Measurements from ENCODE around the gene WBP1. TPM values are rescaled to one million over a fixed set of nuclear protein-coding genes. Genes with fewer than 3 reads are reported as not detected.

The WBP1 gene
- total RNA-seq, 1 experiment from 2014 or later: 66.0 TPM

DNA sequence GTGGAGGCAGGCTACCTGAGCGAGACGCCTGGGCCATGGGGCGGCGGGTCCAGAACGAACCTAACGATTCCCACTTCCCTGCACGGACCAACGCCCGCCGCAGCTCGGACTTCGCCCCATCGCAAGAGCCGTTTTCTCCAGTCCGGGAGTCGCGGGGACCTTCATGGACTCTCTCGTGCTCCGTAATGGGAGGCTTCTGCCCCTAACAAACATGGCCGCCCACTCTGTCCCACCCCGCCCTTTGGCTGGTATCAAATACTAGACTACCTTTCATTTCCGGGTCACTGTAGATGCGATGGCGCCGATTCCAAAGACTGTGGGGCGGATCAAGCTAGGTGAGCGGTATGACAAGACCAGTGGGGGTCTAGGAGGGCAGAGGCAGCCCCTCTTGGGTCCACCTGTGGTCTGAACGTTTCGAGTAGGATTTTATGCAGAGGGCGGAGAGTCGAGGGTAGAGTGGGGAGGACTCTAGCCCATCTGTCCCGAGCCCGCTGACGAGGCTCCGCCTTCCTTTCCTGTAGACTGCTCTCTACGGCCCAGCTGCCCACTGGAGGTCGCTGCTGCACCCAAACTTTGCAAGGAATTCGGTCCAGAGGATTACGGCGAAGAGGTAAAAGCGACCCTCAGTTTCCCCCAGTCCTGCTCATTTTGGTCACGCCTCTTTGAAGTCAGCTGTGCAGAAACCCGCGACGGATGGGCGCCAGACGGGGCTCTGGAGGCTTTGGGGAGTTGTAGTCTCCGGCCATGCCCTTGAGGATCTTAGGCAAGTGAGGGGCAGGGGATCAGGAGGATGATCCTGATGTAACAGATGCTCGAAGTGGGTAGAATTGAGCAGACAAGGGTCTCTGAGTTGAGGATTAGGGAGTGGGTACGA, 24.8 kb downstream of the WBP1 start, which contains the start of the genes CCDC142 and TTC31:
Gene CCDC142, minus strand, starts transcription at position 198 of the 874 bp plus-strand sequence. Its CDS starts 161 bp downstream, at position 37.
Gene TTC31, plus strand, starts transcription at position 281 of the 874 bp plus-strand sequence. Its CDS starts 15 bp downstream, at position 296.
- H3K27ac Mint-ChIP-seq: peak within 1 kb of the TSS; percentile 100
- H3K4me1 Mint-ChIP-seq: peaks cover 10% of the 10 kb centered on the region
- H3K9me3 Mint-ChIP-seq: no peaks in the 10 kb centered on the region
- DNase-seq (ENCODE audit: low spot score) (peak; percentile 96), ATAC-seq (peak; percentile 91)
- ChIA-PET CTCF (interaction anchor here (0.8 to 4.6 kb wide), 26 partner anchors 10 to 192 kb away, joined by 3 to 43 read pairs (median 6); partner anchors contain the start of genes AUP1, DQX1, HTRA2 and INO80B), POLR2A (interaction anchor here (0.6 to 2.2 kb wide), 9 partner anchors 11 to 162 kb away, joined by 3 to 13 read pairs (median 4); partner anchors contain the start of genes C2orf81, DQX1, LBX2 and MRPL53)
- H3K27me3 Mint-ChIP-seq (ENCODE audit: low read depth): no peaks in the 10 kb centered on the region
- peaks cover 22% of the 10 kb centered on the region for H3K36me3 Mint-ChIP-seq
- H3K4me3 Mint-ChIP-seq: peak within 1 kb of the TSS; percentile 100
- TF ChIP-seq, protein P1, sequence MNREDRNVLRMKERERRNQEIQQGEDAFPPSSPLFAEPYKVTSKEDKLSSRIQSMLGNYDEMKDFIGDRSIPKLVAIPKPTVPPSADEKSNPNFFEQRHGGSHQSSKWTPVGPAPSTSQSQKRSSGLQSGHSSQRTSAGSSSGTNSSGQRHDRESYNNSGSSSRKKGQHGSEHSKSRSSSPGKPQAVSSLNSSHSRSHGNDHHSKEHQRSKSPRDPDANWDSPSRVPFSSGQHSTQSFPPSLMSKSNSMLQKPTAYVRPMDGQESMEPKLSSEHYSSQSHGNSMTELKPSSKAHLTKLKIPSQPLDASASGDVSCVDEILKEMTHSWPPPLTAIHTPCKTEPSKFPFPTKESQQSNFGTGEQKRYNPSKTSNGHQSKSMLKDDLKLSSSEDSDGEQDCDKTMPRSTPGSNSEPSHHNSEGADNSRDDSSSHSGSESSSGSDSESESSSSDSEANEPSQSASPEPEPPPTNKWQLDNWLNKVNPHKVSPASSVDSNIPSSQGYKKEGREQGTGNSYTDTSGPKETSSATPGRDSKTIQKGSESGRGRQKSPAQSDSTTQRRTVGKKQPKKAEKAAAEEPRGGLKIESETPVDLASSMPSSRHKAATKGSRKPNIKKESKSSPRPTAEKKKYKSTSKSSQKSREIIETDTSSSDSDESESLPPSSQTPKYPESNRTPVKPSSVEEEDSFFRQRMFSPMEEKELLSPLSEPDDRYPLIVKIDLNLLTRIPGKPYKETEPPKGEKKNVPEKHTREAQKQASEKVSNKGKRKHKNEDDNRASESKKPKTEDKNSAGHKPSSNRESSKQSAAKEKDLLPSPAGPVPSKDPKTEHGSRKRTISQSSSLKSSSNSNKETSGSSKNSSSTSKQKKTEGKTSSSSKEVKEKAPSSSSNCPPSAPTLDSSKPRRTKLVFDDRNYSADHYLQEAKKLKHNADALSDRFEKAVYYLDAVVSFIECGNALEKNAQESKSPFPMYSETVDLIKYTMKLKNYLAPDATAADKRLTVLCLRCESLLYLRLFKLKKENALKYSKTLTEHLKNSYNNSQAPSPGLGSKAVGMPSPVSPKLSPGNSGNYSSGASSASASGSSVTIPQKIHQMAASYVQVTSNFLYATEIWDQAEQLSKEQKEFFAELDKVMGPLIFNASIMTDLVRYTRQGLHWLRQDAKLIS (CRISPR knock-in tag; IDR thresholded peaks at IDR 0.05; ENCODE audit: borderline replicate concordance): no peak
- TF ChIP-seq, protein P2, sequence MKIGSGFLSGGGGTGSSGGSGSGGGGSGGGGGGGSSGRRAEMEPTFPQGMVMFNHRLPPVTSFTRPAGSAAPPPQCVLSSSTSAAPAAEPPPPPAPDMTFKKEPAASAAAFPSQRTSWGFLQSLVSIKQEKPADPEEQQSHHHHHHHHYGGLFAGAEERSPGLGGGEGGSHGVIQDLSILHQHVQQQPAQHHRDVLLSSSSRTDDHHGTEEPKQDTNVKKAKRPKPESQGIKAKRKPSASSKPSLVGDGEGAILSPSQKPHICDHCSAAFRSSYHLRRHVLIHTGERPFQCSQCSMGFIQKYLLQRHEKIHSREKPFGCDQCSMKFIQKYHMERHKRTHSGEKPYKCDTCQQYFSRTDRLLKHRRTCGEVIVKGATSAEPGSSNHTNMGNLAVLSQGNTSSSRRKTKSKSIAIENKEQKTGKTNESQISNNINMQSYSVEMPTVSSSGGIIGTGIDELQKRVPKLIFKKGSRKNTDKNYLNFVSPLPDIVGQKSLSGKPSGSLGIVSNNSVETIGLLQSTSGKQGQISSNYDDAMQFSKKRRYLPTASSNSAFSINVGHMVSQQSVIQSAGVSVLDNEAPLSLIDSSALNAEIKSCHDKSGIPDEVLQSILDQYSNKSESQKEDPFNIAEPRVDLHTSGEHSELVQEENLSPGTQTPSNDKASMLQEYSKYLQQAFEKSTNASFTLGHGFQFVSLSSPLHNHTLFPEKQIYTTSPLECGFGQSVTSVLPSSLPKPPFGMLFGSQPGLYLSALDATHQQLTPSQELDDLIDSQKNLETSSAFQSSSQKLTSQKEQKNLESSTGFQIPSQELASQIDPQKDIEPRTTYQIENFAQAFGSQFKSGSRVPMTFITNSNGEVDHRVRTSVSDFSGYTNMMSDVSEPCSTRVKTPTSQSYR (CRISPR knock-in tag; IDR thresholded peaks at IDR 0.05): 0 out of 2 replicates have a peak, but pooled peaks have one; percentile 21
- 0 out of 2 replicates have a peak, but pooled peaks have one; percentile 14 for TF ChIP-seq TEAD1 (CRISPR knock-in tag; IDR thresholded peaks at IDR 0.05)
- TF ChIP-seq TEAD4 (CRISPR knock-in tag; IDR thresholded peaks at IDR 0.05): peak; percentile 33; the same call in 1 of the 2 replicates
- TF ChIP-seq, protein P3, sequence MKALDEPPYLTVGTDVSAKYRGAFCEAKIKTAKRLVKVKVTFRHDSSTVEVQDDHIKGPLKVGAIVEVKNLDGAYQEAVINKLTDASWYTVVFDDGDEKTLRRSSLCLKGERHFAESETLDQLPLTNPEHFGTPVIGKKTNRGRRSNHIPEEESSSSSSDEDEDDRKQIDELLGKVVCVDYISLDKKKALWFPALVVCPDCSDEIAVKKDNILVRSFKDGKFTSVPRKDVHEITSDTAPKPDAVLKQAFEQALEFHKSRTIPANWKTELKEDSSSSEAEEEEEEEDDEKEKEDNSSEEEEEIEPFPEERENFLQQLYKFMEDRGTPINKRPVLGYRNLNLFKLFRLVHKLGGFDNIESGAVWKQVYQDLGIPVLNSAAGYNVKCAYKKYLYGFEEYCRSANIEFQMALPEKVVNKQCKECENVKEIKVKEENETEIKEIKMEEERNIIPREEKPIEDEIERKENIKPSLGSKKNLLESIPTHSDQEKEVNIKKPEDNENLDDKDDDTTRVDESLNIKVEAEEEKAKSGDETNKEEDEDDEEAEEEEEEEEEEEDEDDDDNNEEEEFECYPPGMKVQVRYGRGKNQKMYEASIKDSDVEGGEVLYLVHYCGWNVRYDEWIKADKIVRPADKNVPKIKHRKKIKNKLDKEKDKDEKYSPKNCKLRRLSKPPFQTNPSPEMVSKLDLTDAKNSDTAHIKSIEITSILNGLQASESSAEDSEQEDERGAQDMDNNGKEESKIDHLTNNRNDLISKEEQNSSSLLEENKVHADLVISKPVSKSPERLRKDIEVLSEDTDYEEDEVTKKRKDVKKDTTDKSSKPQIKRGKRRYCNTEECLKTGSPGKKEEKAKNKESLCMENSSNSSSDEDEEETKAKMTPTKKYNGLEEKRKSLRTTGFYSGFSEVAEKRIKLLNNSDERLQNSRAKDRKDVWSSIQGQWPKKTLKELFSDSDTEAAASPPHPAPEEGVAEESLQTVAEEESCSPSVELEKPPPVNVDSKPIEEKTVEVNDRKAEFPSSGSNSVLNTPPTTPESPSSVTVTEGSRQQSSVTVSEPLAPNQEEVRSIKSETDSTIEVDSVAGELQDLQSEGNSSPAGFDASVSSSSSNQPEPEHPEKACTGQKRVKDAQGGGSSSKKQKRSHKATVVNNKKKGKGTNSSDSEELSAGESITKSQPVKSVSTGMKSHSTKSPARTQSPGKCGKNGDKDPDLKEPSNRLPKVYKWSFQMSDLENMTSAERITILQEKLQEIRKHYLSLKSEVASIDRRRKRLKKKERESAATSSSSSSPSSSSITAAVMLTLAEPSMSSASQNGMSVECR (CRISPR knock-in tag; IDR thresholded peaks at IDR 0.05; ENCODE audit: borderline replicate concordance): peak; percentile 3; the same call in 1 of the 2 replicates
- no peak for TF ChIP-seq OVOL2 (CRISPR knock-in tag; IDR thresholded peaks at IDR 0.05; ENCODE audit: borderline replicate concordance)
- TF ChIP-seq ZNF423 (CRISPR knock-in tag; IDR thresholded peaks at IDR 0.05): no peak
- TF ChIP-seq, protein P4, sequence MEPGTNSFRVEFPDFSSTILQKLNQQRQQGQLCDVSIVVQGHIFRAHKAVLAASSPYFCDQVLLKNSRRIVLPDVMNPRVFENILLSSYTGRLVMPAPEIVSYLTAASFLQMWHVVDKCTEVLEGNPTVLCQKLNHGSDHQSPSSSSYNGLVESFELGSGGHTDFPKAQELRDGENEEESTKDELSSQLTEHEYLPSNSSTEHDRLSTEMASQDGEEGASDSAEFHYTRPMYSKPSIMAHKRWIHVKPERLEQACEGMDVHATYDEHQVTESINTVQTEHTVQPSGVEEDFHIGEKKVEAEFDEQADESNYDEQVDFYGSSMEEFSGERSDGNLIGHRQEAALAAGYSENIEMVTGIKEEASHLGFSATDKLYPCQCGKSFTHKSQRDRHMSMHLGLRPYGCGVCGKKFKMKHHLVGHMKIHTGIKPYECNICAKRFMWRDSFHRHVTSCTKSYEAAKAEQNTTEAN (CRISPR knock-in tag; IDR thresholded peaks at IDR 0.05): peak; percentile 61; the same call in 1 of the 2 replicates
- TF ChIP-seq, protein P5, sequence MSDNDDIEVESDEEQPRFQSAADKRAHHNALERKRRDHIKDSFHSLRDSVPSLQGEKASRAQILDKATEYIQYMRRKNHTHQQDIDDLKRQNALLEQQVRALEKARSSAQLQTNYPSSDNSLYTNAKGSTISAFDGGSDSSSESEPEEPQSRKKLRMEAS (CRISPR knock-in tag; IDR thresholded peaks at IDR 0.05): no peak
- 0 out of 2 replicates have a peak, but pooled peaks have one; percentile 61 for TF ChIP-seq NFE2L1 (CRISPR knock-in tag; IDR thresholded peaks at IDR 0.05)
- TF ChIP-seq NFYB (CRISPR knock-in tag; conservative IDR thresholded peaks at IDR 0.05; ENCODE audit: low read depth): no peak
- TF ChIP-seq FOXK1 (CRISPR knock-in tag; IDR thresholded peaks at IDR 0.05): peak; percentile 77
- TF ChIP-seq, protein P6, sequence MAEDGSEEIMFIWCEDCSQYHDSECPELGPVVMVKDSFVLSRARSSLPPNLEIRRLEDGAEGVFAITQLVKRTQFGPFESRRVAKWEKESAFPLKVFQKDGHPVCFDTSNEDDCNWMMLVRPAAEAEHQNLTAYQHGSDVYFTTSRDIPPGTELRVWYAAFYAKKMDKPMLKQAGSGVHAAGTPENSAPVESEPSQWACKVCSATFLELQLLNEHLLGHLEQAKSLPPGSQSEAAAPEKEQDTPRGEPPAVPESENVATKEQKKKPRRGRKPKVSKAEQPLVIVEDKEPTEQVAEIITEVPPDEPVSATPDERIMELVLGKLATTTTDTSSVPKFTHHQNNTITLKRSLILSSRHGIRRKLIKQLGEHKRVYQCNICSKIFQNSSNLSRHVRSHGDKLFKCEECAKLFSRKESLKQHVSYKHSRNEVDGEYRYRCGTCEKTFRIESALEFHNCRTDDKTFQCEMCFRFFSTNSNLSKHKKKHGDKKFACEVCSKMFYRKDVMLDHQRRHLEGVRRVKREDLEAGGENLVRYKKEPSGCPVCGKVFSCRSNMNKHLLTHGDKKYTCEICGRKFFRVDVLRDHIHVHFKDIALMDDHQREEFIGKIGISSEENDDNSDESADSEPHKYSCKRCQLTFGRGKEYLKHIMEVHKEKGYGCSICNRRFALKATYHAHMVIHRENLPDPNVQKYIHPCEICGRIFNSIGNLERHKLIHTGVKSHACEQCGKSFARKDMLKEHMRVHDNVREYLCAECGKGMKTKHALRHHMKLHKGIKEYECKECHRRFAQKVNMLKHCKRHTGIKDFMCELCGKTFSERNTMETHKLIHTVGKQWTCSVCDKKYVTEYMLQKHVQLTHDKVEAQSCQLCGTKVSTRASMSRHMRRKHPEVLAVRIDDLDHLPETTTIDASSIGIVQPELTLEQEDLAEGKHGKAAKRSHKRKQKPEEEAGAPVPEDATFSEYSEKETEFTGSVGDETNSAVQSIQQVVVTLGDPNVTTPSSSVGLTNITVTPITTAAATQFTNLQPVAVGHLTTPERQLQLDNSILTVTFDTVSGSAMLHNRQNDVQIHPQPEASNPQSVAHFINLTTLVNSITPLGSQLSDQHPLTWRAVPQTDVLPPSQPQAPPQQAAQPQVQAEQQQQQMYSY (CRISPR knock-in tag; IDR thresholded peaks at IDR 0.05): peak; percentile 56; the same call in 1 of the 2 replicates
- peak; percentile 79 for TF ChIP-seq GABPB1 (CRISPR knock-in tag; IDR thresholded peaks at IDR 0.05)
- no peak for TF ChIP-seq NR3C1 (CRISPR knock-in tag; conservative IDR thresholded peaks at IDR 0.05; ENCODE audit: low read depth)
- no peak for TF ChIP-seq NR1H2 (CRISPR knock-in tag; IDR thresholded peaks at IDR 0.05)
- TF ChIP-seq RELA (CRISPR knock-in tag; IDR thresholded peaks at IDR 0.05; ENCODE audit: borderline replicate concordance): no peak
- peak; percentile 14; the same call in 1 of the 2 replicates for TF ChIP-seq ZNF232 (CRISPR knock-in tag; IDR thresholded peaks at IDR 0.05)
- no peak for TF ChIP-seq ZNF317 (CRISPR knock-in tag; IDR thresholded peaks at IDR 0.05; ENCODE audit: borderline replicate concordance, low read depth)
